SK-N-MC (cell line): ENCODE measurements around the gene C12orf54.

ENCODE experiments used
- EZH2 ChIP-seq: fragments of 200-600 bp; sonication (generic); IDR thresholded peaks from one replicate; pipeline ENCODE4 v1.6.1; 2017; ENCODE audit warnings: antibody characterized with exemption
- POLR2AphosphoS5 ChIP-seq: IDR thresholded peaks from 2 replicates; pipeline ENCODE4 v1.6.1; 2012; ENCODE audit warnings: mild to moderate bottlenecking, low read depth, low read length, borderline replicate concordance

- TF ChIP-seq EZH2: no peak
- TF ChIP-seq POLR2AphosphoS5: no peak
Observed at GRCh38 chr12:48512855-48513254, 30.6 kb downstream of the C12orf54 start.
